Naive thymus-derived CD4-positive, alpha-beta T cell (primary cell): ENCODE data around the gene SLCO4C1. TPM values are rescaled to one million over a fixed set of nuclear protein-coding genes. Genes with fewer than 3 reads are reported as not detected.

ENCODE experiments used
- polyA plus RNA-seq, 2 donors: library from polyadenylated mRNA; unstranded; fragments of 300-500 nt; fragmentation: Illumina TruSeq; gene quantifications; one replicate each; pipeline ENCODE4 v1.2.3, GENCODE V29; 2021
- total RNA-seq, 6 experiments: library from RNA in 5 of 6; stranded (reverse) in 5 of 6; gene quantifications; 1 replicate in 5 of 6; 2 replicates in 1 of 6; pipeline ENCODE4 v1.2.3 and lab custom pipeline; 2021 to 2026

SLCO4C1 gene
- total and polyA plus RNA-seq, 7 experiments from 2014 or later: 0.05 to 3.7 (median 0.33) TPM; not detected in 1

Other genes starting within 250 kb of the SLCO4C1 start
- not detected for gene SLCO6A1, start 202.7 kb upstream of the SLCO4C1 start, total RNA-seq
- not detected for gene SLCO6A1, start 202.7 kb upstream of the SLCO4C1 start, polyA plus RNA-seq